Smooth muscle cell of the brain vasculature (primary cell): ENCODE measurements around the gene C1QTNF8.

ENCODE experiments used
- DNase-seq: peaks from one replicate; pipeline ENCODE4 v3.0.0-alpha.2; 2012; ENCODE audit warnings: low read depth, low spot score

C1QTNF8 gene

DNA sequence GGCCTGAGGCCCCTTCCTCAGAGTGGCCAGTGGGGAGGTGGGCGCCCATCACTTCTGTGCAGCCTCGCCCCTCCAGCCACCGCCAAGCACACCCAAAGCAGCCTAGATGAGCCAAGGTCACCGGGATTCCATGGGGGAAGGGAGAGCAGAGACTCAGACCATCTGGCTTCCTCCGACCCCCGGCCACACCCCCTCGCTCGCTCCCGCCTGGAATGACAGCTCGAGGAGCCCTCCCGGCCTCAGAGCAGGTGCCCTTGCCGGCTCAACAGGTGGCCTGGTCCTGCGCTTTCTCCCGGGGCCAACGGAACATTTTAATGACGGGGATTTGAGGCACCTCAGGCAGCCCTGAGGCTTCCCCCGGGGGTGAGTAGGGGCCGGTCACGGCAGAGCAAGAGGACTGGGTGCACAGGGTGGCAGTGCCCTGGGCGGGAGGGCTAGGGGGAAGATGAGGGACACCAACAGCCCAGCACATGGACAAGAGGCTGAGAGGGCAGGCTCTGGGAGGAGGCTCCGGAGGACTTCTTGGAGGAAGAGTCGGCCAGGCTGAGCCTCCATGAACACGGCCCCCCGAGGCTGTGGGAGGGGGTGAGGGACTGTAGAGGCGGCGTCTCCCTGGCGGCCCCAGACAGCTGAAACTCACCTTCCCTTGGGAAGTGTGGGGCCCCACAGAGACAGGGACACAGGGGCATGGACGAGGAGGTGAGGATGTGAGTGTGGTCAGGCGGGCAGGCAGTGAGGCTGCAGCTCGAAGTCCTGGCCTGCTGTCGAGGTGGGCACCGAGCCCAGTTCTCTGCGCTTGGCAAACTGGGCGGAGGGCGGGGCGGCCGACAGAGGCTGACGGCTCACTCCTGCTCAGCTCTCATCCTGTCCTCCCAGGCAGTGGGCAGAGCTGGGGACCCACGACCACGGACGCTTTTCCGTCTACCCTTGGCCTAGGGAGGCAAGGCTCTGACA lies 12.5 kb upstream of the C1QTNF8 start:
- no peak for DNase-seq

DNA sequence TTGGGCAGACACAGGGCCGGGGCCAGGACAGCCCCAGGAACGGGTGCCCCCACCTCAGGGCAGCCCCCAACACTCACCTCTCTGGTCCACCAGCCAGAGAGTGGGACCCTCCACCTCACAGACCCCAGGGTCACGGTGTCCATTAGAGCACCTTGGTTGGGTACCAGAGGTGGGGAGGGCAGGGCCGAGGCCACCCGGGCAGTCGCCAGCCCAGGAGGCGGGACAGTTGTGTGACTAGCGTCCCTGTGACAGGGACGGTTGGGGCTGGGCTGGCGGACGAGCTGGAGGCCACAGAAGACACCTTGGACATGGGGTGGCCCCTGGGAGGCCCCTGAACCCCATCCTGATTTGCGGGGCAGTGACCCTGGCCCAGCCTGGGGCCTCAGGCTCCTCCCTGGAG lies 11.7 kb upstream of the C1QTNF8 start:
- DNase-seq: no peak

DNA sequence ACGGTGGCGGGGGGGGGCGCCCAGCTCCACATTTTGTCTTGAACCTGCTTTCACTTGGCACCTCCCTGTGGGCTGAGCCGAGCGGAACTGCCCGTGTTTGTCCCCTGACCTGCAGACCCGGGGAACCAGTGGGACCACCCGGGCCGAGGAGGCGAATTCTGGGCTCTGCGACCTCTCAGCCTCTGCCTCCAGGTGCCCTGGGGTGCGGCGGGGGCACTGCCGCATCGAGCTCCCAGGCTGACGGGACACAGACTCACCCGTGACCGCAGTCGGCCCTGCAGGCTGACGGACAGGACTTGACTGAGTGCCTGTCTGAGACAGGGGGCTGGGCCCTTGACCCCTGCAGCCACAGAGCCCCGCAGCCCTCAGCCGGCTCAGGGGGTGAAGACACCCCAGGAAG lies 11.1 kb upstream of the C1QTNF8 start:
- DNase-seq: no peak

DNA sequence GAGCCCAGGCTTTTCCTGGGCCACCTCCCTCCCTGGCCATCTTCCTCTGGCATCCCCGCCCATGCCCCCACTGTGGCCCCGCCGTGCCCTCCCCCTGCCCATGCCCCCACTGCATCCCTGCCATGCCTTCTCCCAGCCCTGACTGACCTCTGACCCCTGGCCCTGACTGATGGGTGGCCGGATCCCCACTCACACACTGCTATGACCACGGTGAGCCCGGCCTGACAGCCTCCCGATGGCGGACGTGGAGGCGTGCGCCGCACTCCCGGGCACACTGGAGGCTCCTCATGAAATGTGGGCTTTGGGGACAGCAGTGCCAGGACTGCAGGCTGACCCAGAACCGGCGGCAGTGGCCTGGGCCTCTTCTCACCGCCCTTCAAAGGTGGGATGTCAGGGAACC lies 10.6 kb upstream of the C1QTNF8 start:
- no peak for DNase-seq

DNA sequence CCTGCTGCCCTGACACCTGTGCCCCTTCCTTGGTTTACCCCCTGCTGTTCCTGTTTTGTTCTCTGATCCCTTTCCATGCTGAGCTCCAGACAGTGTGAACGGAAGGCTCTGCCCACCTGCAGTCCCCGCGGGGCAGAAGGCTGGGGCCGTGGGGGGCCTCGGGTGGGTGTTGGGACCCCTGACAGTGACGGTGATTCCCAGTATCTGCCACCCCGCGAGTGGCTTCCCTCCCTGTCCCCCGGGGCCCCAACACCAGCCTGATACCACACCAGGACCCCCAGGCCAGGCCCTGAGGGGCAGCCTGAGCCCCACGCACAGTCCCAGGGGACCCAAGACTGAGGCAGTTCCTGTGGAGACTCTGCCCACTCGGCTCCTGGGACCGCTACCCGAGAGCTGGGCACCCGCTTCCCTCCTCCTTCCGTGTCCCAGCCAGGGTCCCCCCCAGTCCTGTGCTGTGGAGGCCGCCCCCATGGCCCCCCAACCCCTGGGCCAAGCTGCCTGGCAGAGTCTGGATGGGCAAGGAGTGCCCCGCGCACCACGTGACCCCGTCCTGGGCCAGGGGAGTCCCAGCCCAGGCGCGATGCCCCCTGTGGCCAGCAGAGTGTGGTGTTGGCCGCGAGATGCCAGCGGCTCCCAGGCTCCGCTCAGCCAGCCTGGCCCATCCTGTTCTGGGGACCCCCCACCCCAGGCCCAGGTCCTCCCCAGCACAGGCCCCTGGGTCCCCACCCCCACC lies 10.0 kb upstream of the C1QTNF8 start:
- DNase-seq: peak; percentile 15

DNA sequence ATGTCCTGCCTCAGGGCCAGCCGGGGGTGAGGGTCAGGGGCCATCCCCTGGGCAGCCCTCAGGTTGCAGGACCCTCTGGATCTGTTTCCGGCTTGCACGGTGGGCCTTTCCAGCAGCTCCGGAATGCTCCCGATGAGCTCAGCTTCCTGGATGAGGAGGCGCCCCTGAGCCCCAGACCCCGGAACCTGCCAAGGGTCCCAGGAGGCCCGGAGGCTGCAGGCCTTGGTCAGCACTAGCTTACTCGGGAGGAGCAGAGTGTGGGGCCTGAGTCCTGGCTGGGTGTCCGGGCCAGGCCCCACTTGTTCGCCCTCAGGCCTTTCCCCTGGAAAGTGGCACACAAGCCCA lies 7.6 kb upstream of the C1QTNF8 start:
- DNase-seq: no peak

DNA sequence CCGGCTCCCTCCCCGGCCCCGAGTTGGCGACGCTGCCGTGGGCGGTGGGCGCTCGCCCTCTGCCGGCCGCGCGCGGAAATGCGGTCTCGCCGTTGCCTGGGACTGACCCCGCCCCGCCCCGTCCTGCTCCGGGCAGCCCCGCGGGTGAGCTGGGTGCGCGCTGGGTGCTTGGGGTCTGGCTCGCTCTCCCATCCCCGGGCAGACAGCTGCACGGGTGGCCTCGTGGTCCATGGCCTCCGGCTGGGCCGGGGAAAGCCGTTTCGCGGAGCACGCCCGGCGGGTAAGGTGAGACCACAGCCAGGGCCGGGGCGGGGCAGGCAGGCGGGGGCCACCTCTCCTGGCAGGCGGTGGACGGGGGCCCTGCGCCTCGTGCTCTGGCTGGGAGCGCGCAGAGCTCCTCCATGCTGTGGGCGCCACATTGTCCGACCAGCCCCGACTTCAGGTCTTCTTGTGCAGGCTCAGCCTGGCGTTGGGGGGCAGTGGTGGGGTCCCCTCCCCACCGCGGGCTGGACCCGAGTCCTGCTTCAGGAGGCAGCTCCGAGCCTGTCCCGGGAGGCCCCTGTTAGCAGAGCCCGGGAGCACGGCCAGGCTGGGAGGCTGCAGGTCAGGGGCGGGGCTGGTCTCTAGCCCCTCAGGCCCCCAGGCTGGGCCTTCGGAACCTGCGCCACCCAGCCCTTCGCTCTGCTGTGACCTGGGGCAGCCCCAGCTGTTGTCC lies 7.0 kb upstream of the C1QTNF8 start:
- no peak for DNase-seq

DNA sequence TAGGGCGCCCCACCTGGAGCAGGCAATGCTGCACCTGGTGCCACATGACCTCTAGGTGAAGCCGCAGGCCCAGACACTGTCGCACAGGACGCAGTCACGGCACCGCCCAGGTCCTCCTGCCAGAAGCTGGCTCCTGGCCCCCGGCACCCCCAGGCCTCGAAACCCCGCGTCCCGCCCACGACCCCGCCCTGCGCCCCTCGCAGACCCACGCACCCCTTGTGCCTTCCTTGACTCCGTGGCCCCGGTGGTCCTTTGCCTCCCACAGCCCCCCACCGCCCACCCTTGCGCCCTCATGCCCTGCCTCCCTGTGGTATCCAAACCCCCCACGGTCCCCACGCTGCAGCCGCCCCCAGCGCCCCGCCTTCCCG lies 6.3 kb upstream of the C1QTNF8 start:
- no peak for DNase-seq

DNA sequence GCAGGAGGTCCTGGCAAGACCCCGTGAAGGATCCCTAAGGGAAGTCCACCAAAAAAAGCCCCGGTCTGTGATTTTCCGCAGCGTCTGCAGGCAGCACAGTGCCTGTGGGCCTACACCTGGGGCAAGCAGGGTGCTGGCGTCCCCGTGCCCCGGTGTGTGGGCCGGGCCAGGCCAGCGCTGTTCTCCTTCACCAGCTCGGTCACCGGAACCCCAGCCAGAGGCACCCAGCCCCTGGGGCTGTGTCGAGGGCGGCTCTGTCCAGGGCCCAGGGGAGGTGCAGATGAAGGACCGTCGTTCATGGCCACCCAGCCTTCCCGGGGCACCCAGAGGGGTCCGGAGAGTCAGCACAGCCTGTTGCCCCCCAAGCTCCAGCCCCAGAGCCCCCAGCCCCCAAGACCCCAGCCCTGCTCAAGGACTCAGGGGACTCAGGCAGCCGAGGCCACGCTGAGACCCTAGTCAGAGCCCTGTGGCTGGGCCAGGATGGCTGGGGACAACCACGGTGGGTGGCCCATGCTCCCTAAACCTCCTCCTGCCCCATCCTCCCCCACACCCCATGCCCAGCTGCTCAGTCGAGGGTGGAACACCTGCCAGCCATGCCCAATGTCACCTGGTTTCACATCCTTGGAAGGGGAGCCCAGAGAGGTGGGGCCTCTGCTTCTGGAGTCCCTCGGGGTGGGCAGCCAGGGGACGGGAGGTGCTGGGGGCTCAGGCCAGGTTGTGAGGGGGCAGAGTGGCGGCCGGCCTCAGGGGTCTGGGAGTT lies 5.7 kb upstream of the C1QTNF8 start:
- no peak for DNase-seq

DNA sequence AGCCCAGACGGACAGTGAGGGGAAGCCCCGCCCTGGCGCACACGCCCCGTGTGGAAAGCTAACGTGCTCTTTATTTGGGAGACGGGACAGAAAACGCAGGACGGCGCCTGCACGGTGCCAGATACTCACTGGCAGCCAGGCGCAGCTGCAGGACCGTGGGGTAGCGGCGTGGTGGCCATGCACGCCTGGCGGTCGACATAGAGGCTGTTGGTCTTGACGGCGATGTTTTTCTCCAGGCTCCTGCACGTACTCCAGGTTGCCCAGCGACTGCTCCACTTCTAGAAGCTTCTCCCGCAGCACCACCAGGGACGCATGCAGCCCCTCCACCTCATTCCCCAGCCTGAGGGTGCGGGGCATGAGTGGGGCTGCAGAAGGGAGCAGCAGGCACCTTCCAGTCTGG lies 5.1 kb upstream of the C1QTNF8 start:
- no peak for DNase-seq

DNA sequence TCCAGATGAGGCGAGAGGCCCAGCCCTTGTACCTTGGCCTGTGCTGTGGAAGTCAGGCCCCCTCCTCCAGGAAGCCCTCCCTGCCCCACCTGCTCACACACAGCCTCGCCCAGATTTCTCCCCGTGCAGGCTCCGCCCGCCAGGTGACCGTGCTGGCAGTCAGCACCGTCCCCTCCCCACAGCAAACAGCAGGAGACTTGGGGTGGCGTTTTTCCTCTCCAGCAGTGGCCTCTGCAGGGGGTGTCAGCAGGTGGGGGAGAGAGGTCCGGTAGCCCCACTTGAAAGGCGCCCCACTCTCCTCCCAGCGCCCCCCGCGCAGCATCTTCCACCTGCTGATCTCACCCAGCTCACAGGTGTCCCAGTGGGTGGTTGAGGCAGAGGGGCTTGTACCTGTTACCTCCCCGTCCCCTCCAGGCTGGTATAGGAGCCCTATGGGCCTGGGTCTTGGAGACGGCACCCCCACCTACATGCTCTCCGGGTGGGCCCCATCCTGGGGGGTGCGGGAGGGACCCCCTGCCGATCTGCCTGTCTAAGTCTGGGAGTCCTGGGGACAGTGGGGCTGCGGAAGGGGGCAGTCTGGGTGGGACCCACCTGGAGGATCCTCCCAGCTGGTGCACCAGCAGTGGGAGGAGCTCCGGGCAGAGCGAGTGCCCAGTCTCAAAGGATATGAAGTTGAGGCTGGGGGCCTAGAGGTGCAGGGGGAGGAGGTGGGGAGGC lies 4.2 kb upstream of the C1QTNF8 start:
- DNase-seq: no peak

DNA sequence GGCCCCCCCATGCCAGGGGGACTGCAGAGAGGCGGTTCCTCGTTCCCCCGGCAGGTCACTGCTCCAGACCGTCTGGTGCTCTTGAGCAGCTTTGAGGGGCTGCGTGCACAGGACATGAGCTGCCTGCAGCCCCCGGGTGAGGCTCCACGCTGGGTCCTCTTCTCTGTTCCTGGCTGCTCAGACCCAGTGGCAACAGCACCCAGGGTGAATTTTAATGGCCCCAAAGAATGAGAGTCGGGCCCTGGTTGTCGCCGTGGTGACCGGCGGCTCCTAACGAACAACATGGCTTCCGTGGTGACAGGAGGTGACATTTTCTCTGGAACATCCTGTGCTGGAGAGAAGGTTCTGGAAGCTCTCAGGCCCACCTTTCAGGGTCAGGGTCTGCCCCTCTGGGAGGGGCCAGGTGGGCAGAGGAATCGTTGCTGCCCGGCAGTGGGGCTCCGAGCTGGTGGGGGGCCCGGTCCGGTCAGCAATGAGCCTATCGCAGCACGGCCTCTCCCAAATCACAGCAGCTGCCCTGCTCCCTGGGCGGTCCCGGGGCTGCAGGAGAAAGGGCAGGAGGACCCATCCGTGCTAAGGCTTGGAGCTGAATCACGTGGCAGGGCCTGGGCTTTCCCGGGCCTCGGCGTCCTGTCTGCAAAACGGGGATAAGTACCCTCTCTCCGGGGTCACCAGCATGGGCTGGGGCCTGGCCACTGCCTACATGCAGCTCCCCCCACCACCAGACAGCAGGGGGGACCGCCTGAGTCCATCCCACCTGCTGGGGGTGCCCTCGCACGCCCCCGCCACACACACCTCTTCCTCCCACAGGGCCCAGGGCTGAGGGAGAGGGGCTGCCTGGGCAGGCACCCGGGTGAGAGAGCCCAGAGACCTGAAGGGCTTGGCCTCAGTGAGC lies 3.4 kb upstream of the C1QTNF8 start:
- no peak for DNase-seq

DNA sequence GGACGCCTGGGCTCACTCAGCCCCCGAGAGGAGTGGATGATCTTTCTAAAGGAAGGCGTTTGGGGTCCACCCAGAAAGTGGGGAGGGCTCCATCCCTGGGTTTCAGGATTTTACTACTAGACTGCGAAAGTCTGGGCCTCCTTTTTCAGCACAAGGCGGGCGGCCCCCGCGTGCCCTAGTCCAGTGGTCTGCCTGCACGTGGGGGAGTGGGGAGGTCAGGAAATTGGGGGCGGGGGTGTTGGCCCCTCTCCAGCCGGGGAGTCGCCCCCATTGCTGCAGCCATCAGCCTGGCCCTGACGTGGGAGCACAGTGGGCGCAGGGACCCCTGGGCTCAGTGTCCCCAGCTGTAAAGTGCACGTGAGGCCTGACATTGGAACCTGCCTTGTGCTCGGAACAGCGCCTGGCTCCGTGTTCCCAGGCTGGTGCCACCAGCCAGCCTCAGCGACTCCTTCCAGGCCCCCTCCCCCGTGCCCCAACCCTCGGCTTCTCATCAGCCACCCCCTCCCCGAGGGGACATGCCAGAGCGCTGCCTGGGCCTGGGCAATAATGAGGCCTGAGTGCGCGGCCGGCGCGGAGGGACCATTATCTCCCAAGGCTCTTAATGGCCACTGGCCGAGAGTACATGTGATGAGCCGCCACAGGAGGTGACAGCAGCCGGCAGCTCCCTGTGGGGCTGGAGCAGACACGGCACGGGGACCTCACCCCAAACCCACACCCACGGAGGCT lies 2.4 kb upstream of the C1QTNF8 start:
- DNase-seq: no peak

DNA sequence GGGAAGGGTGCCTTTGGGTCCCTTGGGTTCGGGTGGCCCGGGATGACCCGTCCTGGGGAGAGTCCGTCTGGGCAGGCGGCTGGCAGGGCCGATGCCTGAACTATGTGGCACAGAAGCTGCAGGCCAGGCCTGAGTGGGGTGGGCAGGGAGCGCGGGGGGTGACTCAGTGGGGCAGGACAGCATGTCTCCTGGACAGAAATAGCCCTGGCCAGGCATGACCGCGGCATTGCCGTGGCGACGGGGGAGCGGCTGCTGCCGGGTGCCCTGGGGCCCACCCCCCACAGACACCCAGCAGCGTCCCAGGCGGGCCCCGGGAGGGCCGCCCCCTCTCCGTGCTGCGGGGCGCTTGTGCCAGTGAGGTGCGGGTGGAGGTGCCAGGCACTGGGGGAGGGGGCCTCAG lies 1.8 kb upstream of the C1QTNF8 start:
- no peak for DNase-seq

DNA sequence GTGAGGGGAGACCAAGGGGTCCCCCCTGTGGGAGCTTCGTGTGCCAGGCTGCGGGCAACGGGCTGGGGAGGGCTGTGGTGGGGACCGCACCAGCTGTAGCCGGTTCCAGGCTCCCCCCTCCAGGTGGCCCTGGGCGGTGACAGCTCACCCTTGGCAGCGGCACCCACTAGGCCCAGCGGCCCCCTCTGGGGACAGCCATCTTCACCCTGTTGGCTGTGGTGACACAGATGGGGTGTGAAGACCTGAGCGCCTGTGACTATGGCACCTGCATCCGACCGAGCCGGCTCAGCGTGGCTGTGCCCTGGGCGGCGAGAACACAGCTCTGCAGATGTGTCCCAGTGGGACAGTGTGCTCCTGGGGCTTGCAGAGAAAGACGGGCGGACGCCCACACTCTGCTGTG lies 1.1 kb upstream of the C1QTNF8 start:
- no peak for DNase-seq

DNA sequence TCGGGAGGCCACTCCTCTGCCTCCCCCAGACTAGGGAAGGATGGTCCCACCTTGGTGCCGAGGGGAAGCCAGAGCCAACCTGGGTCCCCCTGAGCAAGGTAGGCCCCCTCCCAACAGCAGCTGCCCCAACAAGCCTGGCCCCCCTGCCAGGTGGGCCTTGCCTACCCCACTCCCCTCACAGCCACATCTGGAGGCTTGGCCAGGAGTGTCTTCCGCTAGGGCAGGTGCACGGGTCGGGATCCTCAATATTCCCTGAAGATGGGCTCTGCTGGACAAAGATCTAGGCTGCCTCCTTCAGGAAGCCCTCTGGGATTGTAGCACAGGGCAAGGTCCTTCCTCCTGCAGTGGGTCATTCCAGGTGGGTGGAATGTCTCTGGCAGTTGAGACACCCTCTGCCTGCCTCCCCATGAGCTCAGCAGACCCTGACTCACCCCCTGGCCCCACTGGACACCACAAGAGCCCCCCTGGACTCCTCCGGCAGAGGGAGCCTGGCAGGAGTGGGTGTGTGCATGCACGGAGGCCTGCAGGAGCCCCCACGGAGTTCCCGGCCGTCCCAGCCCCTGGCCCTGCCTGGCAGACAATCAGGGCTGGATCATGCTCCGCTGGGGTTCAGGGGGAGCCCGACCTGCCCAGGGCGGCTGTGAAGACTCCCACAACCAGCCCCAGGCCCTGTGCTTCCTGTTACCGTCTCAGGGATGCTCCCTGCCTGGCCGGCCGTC lies 435 bp downstream of the C1QTNF8 start:
- DNase-seq: no peak

DNA sequence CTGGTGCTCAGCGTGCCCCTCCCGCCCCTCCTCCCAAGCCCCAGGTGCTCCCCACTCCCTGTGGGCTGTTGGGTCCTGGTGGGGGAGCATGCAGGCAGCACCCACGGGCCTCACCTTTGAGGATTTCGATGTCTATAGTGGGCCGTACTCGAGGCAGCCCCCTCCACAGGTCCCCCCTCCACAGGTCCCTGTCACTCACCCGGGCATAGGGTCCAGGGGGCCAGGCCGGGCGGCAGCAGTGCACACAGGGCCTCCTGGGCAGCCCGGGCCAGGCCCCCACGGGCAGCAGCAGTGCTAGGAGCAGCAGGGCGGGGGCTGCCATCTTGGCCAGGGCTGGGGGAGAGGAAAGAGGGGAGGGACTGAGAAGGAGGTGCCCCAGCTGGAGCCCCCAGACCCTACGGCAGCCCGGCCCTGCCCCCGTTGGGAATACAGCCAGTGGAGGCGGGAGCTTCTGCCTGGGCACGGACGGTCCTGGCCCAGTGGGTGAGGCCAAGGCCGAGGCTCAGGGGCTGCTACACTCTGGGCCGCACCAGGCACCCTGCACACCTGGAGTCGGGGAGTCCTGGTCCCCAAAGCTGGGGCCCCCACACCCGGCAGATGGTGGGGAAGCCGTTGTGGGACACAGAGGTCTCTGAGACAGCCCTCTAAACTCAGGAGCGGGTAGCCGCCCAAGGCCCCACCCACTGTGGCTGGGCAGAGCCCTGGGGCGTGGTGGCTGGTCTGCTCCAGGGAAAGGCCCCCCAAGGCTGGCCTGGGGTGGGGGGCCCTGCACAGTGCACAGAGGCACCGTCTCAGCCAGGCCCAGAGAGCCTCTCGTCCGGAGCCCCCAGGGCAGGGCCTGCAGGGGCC lies 1.2 kb downstream of the C1QTNF8 start:
- DNase-seq: no peak

DNA sequence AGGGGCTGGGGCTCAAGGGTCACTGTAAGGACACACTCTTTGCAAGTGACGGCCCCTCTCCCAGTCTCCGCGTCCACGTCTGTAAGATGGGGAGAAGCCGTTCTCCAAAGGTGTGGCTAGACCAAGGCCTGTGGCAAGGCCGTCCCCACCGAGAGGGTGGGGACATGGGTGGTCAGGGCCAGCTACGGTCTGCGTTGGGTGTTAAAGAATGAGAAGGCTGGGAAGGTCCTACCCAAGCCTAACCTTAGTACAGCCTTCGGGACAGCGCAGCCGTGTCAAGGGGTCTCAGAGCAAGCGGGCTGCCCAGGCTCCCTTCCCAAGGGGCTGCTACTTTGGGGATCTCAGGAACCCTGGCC lies 1.9 kb downstream of the C1QTNF8 start:
- DNase-seq: no peak
